ENCODE results near the gene AMZ1.
"Not testable (repeated sequence)": the region's sequence is repeated elsewhere in the genome, so short reads cannot be mapped to it uniquely, and the experiment has no call there.

AMZ1 gene

GRCh38 chr7:2729893-2730716 lies 42.1 kb downstream of the AMZ1 start:
- Histone ChIP-seq H3K36me3 (ENCODE audit: control insufficient read depth, insufficient read depth, low read length) (peaks cover 16% of the 10 kb centered on the region), H3K27ac (ENCODE audit: low read length) (no peak overlapping the region), H3K4me3 (ENCODE audit: low read length) (no peak overlapping the region), H3K9me3 (ENCODE audit: control insufficient read depth, insufficient read depth, low read length) (no peaks in the 10 kb centered on the region), H3K27me3 (ENCODE audit: control insufficient read depth, insufficient read depth, low read length) (no peaks in the 10 kb centered on the region), H3K4me1 (ENCODE audit: control insufficient read depth, insufficient read depth, low read length) (no peaks in the 10 kb centered on the region)
- DNase-seq (ENCODE audit: low read depth, low spot score), result no peak
- no CpG with 5 or more reads among the region's 33 CpGs for WGBS (ENCODE audit: insufficient coverage, insufficient read length)

DNA sequence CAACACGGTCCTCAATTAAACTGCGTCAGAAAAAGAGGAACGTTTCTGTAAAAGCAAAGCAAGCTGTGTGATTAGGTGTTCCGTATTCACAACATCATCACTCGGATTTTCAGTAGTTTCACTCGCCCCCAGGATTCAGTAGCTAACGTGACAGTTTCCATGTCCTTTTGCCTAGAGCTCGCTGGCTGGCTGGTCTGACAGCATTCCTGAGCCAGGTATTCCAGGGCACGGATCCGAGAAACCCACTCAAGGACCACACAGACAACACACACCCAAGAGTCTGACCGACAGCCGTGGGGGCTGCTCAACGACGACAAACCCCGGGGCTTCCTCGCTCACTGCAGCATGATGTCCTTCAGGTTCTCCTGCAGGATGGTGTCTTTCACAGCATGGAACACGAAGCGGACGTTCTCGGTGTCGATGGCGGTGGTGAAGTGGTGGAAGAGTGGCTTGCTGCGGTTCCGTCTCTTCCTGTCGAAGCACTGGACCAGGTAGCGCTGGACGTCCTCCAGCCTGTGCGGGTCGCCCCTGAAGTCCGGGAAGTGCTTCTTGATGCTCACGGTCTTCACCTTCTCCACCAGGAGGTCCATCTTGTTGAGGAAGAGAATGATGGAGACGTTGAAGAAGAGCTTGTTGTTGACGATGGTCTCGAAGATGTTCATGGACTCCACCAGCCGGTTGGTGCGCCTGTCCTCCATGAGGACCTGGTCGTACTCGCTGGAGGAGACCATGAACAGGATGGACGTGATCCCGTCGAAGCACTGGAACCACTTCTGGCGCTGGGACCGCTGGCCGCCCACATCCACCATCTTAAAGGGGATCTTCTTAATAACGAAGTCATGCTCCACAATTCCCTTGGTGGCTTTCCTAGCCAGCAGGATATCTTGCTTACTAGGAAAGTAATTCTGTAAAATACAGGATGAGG lies 43.1 kb downstream of the AMZ1 start:
- peaks cover 16% of the 10 kb centered on the region for H3K36me3 ChIP-seq (ENCODE audit: control insufficient read depth, insufficient read depth, low read length)
- WGBS (ENCODE audit: insufficient coverage, insufficient read length), result no CpG with 5 or more reads among the region's 45 CpGs
- no peaks in the 10 kb centered on the region for H3K4me1 ChIP-seq (ENCODE audit: control insufficient read depth, insufficient read depth, low read length)
- H3K9me3 ChIP-seq (ENCODE audit: control insufficient read depth, insufficient read depth, low read length), result no peaks in the 10 kb centered on the region
- no peak for DNase-seq (ENCODE audit: low read depth, low spot score)
- H3K27me3 ChIP-seq (ENCODE audit: control insufficient read depth, insufficient read depth, low read length), result no peaks in the 10 kb centered on the region
- no peak overlapping the region for H3K4me3 ChIP-seq (ENCODE audit: low read length)
- no peak overlapping the region for H3K27ac ChIP-seq (ENCODE audit: low read length)

- no peak for DNase-seq (ENCODE audit: low read depth, low spot score)
- Histone ChIP-seq H3K4me1 (ENCODE audit: control insufficient read depth, insufficient read depth, low read length) (0 out of 2 replicates have a peak, but pooled peaks cover 2% of the 10 kb centered on the region), H3K4me3 (ENCODE audit: low read length) (no peak overlapping the region), H3K9me3 (ENCODE audit: control insufficient read depth, insufficient read depth, low read length) (no peaks in the 10 kb centered on the region), H3K27ac (ENCODE audit: low read length) (no peak overlapping the region), H3K27me3 (ENCODE audit: control insufficient read depth, insufficient read depth, low read length) (no peaks in the 10 kb centered on the region), H3K36me3 (ENCODE audit: control insufficient read depth, insufficient read depth, low read length) (peaks cover 9% of the 10 kb centered on the region)
- WGBS (ENCODE audit: insufficient coverage, insufficient read length), result no CpG with 5 or more reads among the region's 9 CpGs
Measured at GRCh38 chr7:2732388-2732787, 44.4 kb downstream of the AMZ1 start.

GRCh38 chr7:2732959-2733584 lies 45.1 kb downstream of the AMZ1 start:
- DNase-seq (ENCODE audit: low read depth, low spot score), result no peak
- Histone ChIP-seq H3K36me3 (ENCODE audit: control insufficient read depth, insufficient read depth, low read length) (peaks cover 9% of the 10 kb centered on the region), H3K4me3 (ENCODE audit: low read length) (no peak overlapping the region), H3K4me1 (ENCODE audit: control insufficient read depth, insufficient read depth, low read length) (0 out of 2 replicates have a peak, but pooled peaks cover 2% of the 10 kb centered on the region), H3K27me3 (ENCODE audit: control insufficient read depth, insufficient read depth, low read length) (no peaks in the 10 kb centered on the region), H3K9me3 (ENCODE audit: control insufficient read depth, insufficient read depth, low read length) (no peaks in the 10 kb centered on the region), H3K27ac (ENCODE audit: low read length) (no peak overlapping the region)
- WGBS (ENCODE audit: insufficient coverage, insufficient read length), result no CpG with 5 or more reads among the region's 18 CpGs

- Histone ChIP-seq H3K9me3 (ENCODE audit: control insufficient read depth, insufficient read depth, low read length) (no peaks in the 10 kb centered on the region), H3K27me3 (ENCODE audit: control insufficient read depth, insufficient read depth, low read length) (no peaks in the 10 kb centered on the region), H3K4me3 (ENCODE audit: low read length) (no peak overlapping the region), H3K36me3 (ENCODE audit: control insufficient read depth, insufficient read depth, low read length) (peaks cover 9% of the 10 kb centered on the region), H3K27ac (ENCODE audit: low read length) (no peak overlapping the region), H3K4me1 (ENCODE audit: control insufficient read depth, insufficient read depth, low read length) (0 out of 2 replicates have a peak, but pooled peaks cover 2% of the 10 kb centered on the region)
- WGBS (ENCODE audit: insufficient coverage, insufficient read length), result no CpG with 5 or more reads among the region's 24 CpGs
- DNase-seq (ENCODE audit: low read depth, low spot score), result no peak
Measured at GRCh38 chr7:2734084-2734686, 46.2 kb downstream of the AMZ1 start.

- DNase-seq (ENCODE audit: low read depth, low spot score), result no peak
- no peak overlapping the region for H3K4me3 ChIP-seq (ENCODE audit: low read length)
- no CpG with 5 or more reads among the region's 33 CpGs for WGBS (ENCODE audit: insufficient coverage, insufficient read length)
- no peak overlapping the region for H3K27ac ChIP-seq (ENCODE audit: low read length)
- H3K4me1 ChIP-seq (ENCODE audit: control insufficient read depth, insufficient read depth, low read length), result 0 out of 2 replicates have a peak, but pooled peaks cover 2% of the 10 kb centered on the region
- peaks cover 9% of the 10 kb centered on the region for H3K36me3 ChIP-seq (ENCODE audit: control insufficient read depth, insufficient read depth, low read length)
- H3K27me3 ChIP-seq (ENCODE audit: control insufficient read depth, insufficient read depth, low read length), result no peaks in the 10 kb centered on the region
- no peaks in the 10 kb centered on the region for H3K9me3 ChIP-seq (ENCODE audit: control insufficient read depth, insufficient read depth, low read length)
Measured at GRCh38 chr7:2734751-2735571, 47.0 kb downstream of the AMZ1 start.

- Histone ChIP-seq H3K9me3 (ENCODE audit: control insufficient read depth, insufficient read depth, low read length) (no peaks in the 10 kb centered on the region), H3K4me1 (ENCODE audit: control insufficient read depth, insufficient read depth, low read length) (0 out of 2 replicates have a peak, but pooled peaks cover 2% of the 10 kb centered on the region), H3K27me3 (ENCODE audit: control insufficient read depth, insufficient read depth, low read length) (no peaks in the 10 kb centered on the region), H3K4me3 (ENCODE audit: low read length) (no peak overlapping the region), H3K27ac (ENCODE audit: low read length) (no peak overlapping the region), H3K36me3 (ENCODE audit: control insufficient read depth, insufficient read depth, low read length) (peaks cover 7% of the 10 kb centered on the region; the same call in 1 of the 2 replicates)
- DNase-seq (ENCODE audit: low read depth, low spot score), result no peak
- no CpG with 5 or more reads among the region's 13 CpGs for WGBS (ENCODE audit: insufficient coverage, insufficient read length)
Measured at GRCh38 chr7:2735744-2736143, 47.7 kb downstream of the AMZ1 start.

DNA sequence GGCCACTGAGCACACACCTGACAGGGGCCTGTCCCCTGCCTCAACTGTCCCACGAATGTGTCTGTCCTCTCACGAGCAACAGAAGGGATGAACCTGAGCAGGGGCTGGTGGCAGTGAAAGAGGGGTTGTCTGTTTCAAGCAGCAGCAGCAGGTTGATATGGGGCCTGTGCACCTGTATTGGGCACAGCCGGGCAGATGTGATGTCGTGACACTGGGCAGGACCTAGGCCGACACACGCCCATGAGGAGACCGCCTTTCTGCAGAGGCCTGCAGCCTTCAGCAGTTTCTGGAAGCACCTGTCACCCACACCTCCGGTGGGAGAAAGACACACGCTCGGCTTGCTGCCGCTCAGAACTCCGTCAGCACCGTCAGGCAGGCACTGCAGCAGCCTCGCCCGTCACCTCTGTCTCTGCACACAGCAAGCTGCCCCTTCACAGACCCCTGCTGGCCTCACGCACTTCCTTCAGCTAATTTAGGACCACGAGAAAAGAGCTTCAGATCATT lies 48.5 kb downstream of the AMZ1 start:
- no peak for DNase-seq (ENCODE audit: low read depth, low spot score)
- Histone ChIP-seq H3K36me3 (ENCODE audit: control insufficient read depth, insufficient read depth, low read length) (peaks cover under 1% of the 10 kb centered on the region; the same call in 1 of the 2 replicates), H3K27ac (ENCODE audit: low read length) (no peak overlapping the region), H3K27me3 (ENCODE audit: control insufficient read depth, insufficient read depth, low read length) (no peaks in the 10 kb centered on the region), H3K4me3 (ENCODE audit: low read length) (no peak overlapping the region), H3K4me1 (ENCODE audit: control insufficient read depth, insufficient read depth, low read length) (0 out of 2 replicates have a peak, but pooled peaks cover 2% of the 10 kb centered on the region), H3K9me3 (ENCODE audit: control insufficient read depth, insufficient read depth, low read length) (no peaks in the 10 kb centered on the region)
- WGBS (ENCODE audit: insufficient coverage, insufficient read length), result no CpG with 5 or more reads among the region's 17 CpGs

GRCh38 chr7:2737005-2737743 lies 49.2 kb downstream of the AMZ1 start:
- DNase-seq (ENCODE audit: low read depth, low spot score); H3K4me1 ChIP-seq (ENCODE audit: control insufficient read depth, insufficient read depth, low read length); H3K9me3 ChIP-seq (ENCODE audit: control insufficient read depth, insufficient read depth, low read length); H3K36me3 ChIP-seq (ENCODE audit: control insufficient read depth, insufficient read depth, low read length); H3K27ac ChIP-seq (ENCODE audit: low read length); H3K27me3 ChIP-seq (ENCODE audit: control insufficient read depth, insufficient read depth, low read length); H3K4me3 ChIP-seq (ENCODE audit: low read length): not testable (repeated sequence)
- WGBS (ENCODE audit: insufficient coverage, insufficient read length), result no CpG with 5 or more reads among the region's 15 CpGs
